GM21360 (cell line): Measurements from ENCODE around the gene ANKS1B.
A peak's percentile ranks its signal among the peaks of the same experiment; 100 is the strongest.
"Not testable (repeated sequence)": the region's sequence is repeated elsewhere in the genome, so short reads cannot be mapped to it uniquely, and the experiment has no call there.

Source experiments
- ATAC-seq: cut with Tn5 transposase; IDR thresholded peaks from one replicate; pipeline ENCODE4 v1.9.1; 2021; ENCODE audit warnings: mild to moderate bottlenecking, moderate library complexity; ENCODE audit not compliant: unreplicated experiment

Gene ANKS1B

DNA sequence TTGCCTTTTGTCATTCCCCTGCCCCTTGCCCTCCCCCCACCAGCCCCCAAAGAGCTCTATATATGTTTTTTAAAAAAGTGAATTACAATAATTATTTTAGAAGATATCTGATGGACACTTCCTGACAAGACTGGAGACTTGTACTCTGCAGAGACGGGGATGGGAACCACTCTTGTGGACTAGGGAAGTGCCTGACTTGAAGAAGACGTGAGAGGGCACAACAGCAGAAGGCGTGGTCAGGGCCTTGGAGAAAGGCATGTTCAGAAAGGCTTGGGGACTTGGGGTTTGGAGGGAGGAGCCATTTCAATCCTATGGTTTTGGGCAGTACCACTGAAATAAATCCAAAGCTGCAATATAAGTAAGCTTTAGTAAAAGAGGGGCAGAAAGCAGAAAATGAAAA is 1184.9 kb downstream of the ANKS1B start:
- ATAC-seq: no peak

DNA sequence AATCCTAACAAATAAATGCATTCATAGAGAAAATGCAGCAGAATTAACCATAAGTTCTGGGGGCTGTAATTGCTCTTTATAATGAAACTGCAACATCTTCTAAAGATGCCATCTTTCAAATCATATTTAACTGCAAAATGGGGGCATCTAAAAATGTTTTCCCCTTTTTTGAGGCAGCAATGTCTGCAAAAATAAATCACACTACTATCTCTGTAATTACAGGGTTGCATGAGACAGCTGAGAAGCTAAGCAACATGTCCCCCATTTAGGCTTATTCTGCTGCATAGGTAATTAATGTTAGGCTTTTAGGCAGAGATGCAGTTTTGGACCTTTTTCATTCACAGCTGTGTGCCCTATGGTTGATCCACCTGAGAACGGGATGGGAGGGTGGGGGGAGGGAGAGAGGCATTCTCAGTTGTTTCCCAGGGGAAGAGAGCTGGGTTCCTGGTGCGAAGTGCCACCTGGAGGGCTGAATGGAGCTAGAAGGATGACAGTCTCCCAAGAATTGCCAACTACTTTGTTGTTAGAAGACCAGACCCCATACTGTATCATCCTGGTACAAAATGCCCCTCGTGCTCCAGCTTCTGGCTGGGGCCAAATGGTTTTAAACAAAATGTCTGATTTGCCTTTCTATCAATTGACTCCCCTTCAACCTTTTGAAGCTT is 1185.5 kb downstream of the ANKS1B start:
- ATAC-seq: no peak

DNA sequence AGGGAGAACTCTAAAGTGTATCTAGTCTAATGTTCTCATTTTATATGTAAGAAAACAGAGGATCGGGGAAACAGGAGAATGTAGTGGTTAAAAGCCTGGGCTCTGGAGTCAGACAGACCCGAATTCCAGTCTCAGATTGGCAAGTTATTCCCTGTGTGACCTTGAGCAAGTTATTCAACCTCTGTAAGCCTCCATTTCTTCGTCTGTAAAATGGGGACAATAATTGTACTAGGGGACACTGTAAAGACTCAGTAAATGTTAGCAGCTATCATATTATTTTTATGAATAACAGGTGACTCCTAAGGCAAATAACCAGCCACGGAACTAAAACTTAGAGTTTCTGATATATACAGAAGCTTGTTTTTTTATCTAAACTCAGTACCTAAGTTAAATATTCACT is 1187.5 kb downstream of the ANKS1B start:
- no peak for ATAC-seq

DNA sequence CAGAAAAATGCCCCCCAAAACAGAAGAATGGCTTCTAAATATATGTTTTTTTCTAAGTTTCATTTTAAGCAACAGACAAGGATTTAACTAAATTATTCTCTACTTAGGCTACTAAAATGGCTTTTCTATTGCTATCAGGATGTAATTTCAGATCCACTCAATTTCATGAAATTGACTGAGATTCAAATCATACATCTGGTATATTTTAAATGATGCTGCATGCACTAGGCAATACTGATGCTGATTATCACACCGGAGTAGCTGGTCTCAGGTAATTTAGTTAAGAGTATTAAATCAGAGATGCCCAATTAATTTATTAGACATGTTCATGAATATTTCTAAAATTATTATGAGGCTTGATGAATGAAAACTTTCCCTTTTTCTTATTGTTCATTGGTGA is 1188.0 kb downstream of the ANKS1B start:
- no peak for ATAC-seq

DNA sequence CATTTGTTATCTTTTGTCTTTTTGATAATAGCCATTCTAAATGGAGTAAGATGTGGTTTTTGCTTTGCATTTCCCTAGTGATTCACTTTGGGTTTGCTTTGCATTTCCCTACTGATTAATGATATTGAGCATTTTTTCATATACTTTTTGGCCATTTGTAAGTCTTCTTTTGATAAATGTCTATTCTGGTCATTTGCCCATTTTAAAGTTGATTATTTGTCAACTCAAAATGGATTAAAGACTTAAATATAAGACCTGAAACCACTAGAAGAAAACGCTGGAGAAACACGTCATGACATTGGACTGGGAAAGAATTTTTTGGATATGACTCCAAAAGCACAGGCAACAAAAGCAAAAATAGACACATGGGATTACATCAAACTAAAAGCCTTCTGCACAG is 1191.6 kb downstream of the ANKS1B start:
- no peak for ATAC-seq

DNA sequence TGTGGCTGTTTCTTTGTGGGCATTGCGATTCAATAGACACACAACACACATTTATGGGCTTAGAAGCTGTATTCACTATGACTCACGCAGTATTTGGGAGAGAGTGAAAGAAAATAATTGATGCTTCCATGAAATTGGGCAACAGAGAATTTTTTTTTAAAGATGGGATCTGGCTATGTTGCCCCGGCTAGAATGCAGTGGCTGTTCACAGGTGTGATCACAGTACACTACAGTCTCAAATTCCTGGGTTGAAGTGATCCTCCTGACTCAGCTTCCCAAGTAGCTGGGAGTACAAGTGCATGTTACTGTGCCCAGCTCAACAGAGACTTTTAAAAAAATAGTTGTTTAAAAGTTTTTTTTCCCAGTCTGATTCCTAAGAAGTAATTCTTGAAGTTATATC is 1193.3 kb downstream of the ANKS1B start:
- no peak for ATAC-seq

DNA sequence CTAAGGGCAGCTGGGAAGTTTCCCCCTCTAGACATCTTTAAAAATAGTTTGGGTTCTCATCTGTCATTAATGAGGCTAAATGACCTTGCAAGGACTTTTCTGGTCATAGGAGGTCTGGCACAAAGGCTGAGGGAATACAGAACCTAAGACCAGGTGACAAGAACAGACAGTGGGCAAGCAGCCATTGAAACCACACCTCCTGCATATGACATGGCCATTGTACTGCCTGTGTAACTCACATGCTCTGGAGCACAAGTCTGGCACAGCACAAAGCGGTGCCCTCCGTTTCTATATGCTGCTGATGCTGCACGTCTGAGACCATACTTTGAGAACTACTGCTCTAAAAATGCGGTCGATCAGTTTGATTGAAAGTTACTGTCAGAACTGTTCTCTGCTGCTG is 1196.3 kb downstream of the ANKS1B start:
- ATAC-seq: no peak

DNA sequence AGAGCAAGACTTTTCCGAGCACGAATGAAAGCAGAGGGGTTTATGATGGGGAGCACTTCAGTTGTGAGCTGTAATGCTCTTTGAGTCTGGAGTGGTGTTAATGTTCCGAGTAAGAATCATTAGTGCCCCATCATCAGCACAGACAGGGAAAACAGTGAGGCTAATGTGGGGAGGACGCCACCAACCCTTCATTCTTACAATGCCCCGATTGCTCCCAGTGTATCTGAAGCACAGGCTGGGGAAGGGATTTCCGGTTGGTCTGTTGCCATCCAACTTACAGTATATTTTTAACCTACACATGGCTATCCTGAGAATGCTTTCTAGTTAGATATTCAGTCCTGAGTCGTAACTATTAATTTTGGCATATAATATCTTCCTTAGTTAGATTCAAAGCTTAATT is 1198.1 kb downstream of the ANKS1B start:
- no peak for ATAC-seq

DNA sequence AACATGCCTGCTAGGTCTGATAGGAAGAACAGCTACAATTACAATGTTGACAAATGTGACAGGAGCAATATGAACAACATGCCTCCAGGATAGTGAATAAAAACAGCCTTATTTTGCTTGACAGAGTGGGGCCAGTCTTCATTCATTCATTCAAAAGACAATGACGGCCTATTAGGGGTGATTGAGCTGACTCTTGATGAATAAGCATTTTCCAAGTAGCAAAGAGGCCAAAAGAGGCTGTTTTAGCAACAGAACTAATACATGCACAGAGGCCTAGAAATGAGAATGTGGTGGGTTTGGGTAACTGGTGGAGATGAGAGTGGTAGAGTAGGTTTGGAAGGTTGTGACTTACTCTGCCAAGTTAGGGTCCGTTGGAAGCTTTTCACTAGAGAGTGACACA is 1201.3 kb downstream of the ANKS1B start:
- no peak for ATAC-seq

DNA sequence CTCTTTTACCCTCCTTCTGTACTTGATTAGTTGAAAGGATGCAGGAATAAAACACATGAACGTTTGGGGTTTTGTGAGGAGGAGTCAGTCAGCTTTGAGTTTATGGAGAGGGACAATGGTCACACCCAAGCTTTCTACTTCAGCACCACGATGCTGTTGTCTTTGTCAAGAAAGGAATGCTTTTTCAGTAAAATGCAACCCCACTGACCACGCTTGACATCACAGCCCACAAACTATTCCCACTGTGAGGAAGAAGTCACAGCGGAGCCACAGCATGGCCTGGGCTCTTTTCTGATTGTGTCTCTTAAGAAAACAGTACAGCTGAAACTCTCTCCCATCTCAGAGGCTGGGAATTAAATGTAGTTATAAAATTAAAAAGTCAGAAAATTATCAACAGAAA is 1204.5 kb downstream of the ANKS1B start:
- no peak for ATAC-seq

DNA sequence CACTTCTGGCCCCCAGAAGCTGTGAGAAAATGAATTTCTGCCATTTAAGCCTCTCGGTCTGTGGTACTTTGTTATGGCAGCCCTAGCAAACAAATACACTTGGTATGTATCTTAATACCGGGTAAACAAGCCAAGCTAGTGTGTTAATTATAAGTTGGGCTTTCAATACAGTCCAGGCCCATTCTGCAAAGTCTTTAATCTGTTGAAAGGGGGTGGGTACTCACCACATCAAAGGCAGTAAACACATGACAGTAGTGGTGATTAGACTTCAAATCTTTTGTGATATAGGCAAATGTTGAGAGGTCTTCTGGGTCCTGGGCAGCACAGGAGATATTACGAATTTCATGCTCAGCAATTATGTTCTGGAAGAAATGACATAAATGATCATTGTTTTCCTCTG is 1211.9 kb downstream of the ANKS1B start:
- no peak for ATAC-seq

DNA sequence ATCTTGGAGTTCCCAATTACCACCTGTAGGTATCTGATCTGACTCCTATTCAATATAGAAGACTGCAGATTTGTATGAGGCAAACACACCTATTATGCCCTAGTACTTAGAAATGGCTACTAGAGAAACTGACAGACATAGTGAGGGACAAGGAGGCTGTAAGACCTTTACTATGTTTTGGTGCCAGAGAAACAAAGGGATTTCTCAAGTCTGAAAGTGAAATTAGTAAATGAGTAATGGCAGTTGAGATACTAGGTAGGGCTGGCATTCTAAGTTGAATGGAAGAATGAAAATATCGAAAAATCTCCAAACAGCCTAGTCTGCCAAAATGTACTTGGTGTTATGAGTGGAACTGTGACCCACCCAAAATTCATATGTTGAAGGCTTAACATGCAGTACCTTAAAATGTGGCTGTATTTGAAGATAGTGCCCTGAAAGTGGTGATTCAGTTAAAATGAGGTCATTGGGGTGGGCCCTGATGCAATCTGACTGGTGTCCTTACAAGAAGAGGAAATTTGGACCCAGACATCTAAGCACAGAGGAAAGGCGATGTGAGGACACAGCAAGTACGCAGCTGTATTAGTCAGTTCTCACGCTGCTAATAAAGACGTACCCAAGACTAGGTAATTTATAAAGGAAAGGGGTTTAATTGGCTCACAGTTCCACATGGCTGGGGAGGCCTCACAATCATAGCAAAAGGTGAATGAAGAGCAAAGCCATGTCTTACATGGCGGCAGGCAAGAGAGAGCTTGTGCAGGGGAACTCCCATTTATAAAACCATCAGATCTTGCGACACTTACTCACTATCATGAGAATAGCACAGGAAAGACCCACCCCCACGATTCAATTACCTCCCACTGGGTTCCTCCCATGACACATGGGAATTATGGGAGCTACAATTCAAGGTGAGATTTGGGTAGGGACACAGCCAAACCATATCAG is 1212.7 kb downstream of the ANKS1B start:
- no peak for ATAC-seq

DNA sequence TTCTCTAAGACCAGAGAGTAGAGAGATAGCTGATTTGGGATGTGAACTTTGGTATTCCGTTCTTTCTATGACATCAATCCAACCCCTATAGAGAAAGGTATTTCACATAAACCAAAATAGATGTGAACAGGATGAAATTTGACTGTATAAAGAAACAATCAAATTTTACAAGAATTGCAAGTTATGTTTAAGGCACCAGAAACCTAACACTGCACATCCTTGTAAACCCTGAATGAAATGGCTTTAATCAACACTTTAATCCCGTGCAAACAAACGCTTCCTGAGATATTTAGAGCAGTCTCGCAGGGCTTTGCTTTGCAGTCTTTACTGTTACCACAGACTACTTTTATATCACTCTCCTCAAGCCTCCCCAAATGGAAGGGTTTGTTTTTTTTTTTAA is 1214.5 kb downstream of the ANKS1B start:
- no peak for ATAC-seq

DNA sequence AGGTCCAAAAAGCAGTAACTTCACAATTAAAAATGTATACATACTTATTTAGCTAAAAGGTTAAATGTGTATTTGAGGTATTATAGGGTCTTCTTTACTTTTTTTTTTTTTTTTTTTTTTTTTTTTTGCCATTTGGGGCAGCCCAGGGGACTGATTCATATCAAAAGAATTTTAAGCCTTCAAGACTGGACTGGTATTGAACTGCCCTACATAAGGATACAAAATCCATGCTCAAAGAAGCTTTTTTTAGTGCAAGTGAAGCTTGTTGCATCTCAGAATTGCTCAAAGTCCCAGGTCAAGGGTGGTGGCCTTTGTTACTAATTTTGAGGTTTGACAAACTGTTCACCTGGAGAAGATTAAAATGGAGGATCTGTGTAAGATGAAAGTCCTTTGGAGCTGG is 1215.7 kb downstream of the ANKS1B start:
- no peak for ATAC-seq

DNA sequence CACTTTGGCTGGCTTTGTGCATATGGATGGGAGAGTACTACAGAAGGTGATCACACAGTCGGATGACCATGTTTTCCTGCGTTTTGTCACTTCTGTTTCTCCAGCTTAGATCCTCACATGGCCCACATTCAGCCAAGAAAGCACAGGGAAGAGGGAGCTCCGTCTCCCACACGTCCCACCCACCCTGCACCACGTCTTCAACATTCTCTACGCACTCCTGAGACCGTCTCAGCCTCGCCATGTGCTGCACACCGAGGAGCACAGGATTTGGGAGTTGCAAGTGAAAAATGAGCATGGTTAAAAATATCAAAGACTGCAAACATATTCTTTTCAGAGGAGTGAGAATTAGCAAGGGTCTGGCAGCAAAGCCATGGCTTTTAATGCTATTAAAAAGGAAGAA is 1217.5 kb downstream of the ANKS1B start:
- no peak for ATAC-seq

DNA sequence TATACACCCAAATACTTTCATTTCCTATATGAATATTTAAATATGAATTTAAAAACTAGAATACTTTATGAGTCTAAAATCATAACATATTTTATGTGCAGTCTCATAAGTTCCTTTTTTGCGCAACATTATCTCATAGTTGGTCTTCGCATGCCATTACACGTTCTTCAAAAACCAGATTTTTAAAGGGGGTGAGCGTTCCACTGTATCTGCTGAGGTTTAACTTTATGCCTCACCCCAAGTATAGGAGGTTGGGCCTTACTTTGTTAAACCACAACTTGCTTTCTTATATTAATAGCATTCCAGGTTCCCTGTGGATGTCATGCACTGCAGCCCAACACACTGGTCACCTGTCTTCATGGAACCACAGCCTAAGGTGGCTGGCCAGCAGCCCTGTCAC is 1221.1 kb downstream of the ANKS1B start:
- no peak for ATAC-seq

DNA sequence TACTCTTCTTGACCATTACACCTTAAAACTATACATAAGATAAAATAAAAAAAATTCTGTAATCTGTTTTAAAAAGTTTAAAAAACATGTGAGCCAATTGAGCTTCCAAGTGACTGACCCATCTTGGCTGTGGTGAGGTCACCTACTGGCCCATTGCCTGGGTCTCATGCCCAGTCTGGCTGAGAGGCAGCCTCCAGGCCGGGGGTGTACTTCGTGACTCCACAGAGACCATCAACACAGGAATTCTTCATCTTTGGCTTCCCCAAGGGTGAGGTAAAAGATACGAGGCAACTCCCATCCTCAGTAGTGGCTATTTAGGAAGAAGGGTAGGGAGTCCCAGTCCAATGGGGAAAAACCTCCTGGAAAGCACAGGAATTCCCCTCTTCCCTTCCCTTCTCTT is 1226.4 kb downstream of the ANKS1B start:
- ATAC-seq: no peak

DNA sequence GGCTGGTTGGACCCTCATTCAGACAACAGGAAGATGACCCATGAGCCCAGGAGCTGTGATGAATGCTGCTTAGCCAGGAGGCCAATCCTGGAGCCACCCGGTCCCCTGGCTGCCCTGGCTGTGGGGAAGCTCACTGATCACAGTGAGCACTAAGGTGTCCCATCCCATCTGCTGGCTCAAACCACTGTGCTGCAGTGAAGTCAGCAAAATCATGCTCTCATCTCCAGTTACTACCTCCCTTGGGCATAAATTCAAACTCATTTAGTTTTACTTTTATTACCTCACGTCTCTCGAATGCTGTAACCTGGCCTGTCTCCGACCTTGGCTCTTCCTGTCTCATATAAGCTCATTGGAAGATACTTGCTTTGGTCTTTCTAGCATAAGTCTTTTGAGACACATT is 1227.3 kb downstream of the ANKS1B start:
- ATAC-seq: no peak

DNA sequence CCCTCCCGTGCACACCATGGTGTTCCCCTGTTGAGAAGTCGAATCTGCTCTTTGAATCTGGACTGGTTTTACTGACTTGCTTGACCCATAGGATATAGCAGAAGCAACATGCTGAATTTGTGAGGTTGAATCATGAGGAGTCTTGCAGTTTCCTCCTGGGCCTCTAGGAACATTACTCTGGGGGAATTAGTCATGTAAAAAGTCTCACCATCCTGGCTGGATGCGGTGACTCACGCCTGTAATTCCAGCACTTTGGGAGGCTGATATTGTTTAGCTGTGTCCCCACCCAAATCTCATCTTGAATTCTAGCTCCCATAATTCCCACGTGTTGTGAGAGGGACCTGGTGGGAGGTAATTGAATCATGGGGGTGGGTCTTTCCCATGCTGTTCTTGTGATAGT is 1228.9 kb downstream of the ANKS1B start:
- ATAC-seq: not testable (repeated sequence)

DNA sequence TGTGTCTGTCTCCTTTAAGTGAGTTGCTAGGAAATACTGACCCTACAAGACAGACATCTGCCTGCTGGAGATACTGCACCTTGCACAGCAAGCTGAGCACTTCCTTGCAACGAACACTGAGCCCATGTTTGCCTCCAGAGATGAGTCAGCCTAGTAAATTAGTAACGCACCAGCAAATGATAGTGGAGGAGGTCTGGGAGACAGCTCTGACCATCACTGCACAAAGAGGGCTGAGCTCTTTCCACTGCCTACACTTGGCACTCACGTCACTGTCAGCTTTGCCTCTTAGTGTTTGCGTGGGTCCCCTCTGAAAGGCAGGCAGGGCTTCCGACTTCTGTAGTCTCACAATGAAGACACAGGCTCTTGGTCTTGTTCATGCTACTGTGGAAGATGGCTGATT is 1230.6 kb downstream of the ANKS1B start:
- ATAC-seq: peak; percentile 99

DNA sequence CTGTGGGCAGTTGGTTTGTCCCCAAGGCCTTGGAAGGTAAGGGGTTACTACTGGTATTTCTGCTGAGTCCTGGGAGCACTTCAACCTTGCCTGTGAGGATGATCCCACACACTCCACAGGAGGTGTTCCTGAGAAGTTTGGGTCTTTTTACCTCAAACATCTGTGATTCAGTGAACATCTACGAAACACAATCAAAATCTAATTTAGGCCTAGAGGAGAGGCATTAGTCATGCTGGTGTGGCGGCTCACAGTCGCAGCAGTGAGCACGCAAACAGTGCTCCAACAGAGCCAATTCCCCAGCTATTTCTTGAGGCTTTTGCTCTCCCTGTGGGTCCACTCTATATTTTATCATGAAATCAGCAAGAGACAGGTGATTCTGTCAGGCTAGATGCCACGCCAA is 1232.0 kb downstream of the ANKS1B start:
- no peak for ATAC-seq

DNA sequence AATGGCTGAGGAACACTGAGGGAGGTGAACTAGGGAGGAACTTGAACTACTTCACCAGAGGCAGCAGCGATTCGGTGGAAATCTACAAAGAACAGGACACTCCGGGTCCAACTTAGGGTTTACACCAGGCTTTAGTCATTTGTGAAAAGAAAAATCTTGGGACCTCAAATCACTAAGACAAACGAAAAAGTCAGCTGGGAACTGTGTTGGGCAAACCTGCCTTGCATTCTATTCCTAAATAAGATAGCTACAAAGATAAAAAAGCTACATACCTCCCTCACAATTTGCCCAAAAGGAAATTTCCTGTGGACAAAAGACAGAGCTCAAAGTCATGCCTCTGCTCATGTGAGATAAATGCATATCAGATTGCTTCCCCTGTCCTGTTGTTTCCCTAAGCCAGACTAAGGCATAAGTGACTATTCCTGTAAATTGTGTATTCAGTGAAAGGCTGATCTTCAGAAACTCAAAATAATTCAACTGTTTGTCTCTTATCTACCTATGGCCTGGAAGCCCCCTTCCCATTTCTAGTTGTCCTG is 1233.1 kb downstream of the ANKS1B start:
- ATAC-seq: no peak
